Fibroblast of lung (primary cell): ENCODE results near the gene AGAP1. TPM values are rescaled to one million over a fixed set of nuclear protein-coding genes. Genes with fewer than 3 reads are reported as not detected.

ENCODE experiments used
- DNase-seq, 2 donors: peaks; one replicate each; pipeline versions ENCODE4 v3.0.0 to v3.0.0-alpha.2; 2010; ENCODE audit warnings: low read depth in 2 of 2
- H2AFZ ChIP-seq: 2 replicates; pipeline ENCODE4 v1.5.1; 2012; ENCODE audit warnings: low read length, control low read depth, inconsistent platforms
- H3K27ac ChIP-seq: 2 replicates; pipeline ENCODE4 v1.5.1; 2011; ENCODE audit warnings: low read length, control low read depth; ENCODE audit not compliant: insufficient read depth
- H3K27me3 ChIP-seq: 2 replicates; pipeline ENCODE4 v1.5.1; 2011; ENCODE audit warnings: mild to moderate bottlenecking, low read length; ENCODE audit not compliant: control insufficient read depth, insufficient read depth
- H3K36me3 ChIP-seq: 2 replicates; pipeline ENCODE4 v1.5.1; 2011; ENCODE audit warnings: low read length; ENCODE audit not compliant: control insufficient read depth, insufficient read depth
- H3K4me1 ChIP-seq: 2 replicates; pipeline ENCODE4 v1.5.1; 2011; ENCODE audit warnings: low read length; ENCODE audit not compliant: control insufficient read depth, insufficient read depth; ENCODE audit errors: extremely low read depth
- H3K4me2 ChIP-seq: 2 replicates; pipeline ENCODE4 v1.5.1; 2011; ENCODE audit warnings: low read length, control low read depth; ENCODE audit not compliant: insufficient read depth; ENCODE audit errors: extremely low read depth
- H3K4me3 ChIP-seq, 4 experiments: fragments of 200-600 bp in 1 of 4; sonication (generic) in 1 of 4; replicated peaks in 1 of 4; 2 replicates each; pipeline ENCODE4 v1.5.1; 2011 to 2016; ENCODE audit warnings: low read length in 4 of 4, low read depth in 3 of 4, mild to moderate bottlenecking in 3 of 4, control low read depth in 2 of 4, inconsistent platforms in 1 of 4, mixed read lengths in 1 of 4; ENCODE audit not compliant: insufficient read depth in 1 of 4; ENCODE audit errors: control extremely low read depth in 1 of 4
- H3K79me2 ChIP-seq: 2 replicates; pipeline ENCODE4 v1.5.1; 2012; ENCODE audit warnings: mild to moderate bottlenecking, low read length, inconsistent platforms; ENCODE audit not compliant: control insufficient read depth, insufficient read depth
- H3K9ac ChIP-seq: 2 replicates; pipeline ENCODE4 v1.5.1; 2011; ENCODE audit warnings: mild to moderate bottlenecking, low read length, control low read depth; ENCODE audit not compliant: insufficient read depth
- H3K9me3 ChIP-seq: 2 replicates; pipeline ENCODE4 v1.5.1; 2012; ENCODE audit warnings: low read depth, low read length; ENCODE audit not compliant: control insufficient read depth, insufficient read depth
- H4K20me1 ChIP-seq: 2 replicates; pipeline ENCODE4 v1.5.1; 2011; ENCODE audit warnings: low read length; ENCODE audit not compliant: control insufficient read depth, insufficient read depth; ENCODE audit errors: extremely low read depth
- CTCF ChIP-seq, 2 donors: IDR thresholded peaks in 1 of 2; conservative IDR thresholded peaks in 1 of 2; 1 replicate in 1 of 2; 2 replicates in 1 of 2; pipeline ENCODE4 v1.5.1; 2011 to 2012; ENCODE audit warnings: low read length in 2 of 2, control low read depth in 1 of 2, inconsistent platforms in 1 of 2, low read depth in 1 of 2, mild to moderate bottlenecking in 1 of 2
- EZH2 ChIP-seq: IDR thresholded peaks from 2 replicates; pipeline ENCODE4 v1.5.1; 2012; ENCODE audit warnings: low read length, control low read depth, mild to moderate bottlenecking; ENCODE audit errors: missing control alignments
- polyA plus RNA-seq, 2 donors: library from polyadenylated mRNA; depleted of rRNA in 1 of 2; stranded (reverse) in 1 of 2; unstranded in 1 of 2; fragments of >200 nt; gene quantifications; 2 replicates each; pipeline ENCODE4 v1.2.1, GENCODE V29; 2011 to 2012; ENCODE audit warnings: missing spikeins in 1 of 2
- total RNA-seq: library from RNA; depleted of rRNA; stranded (reverse); fragments of >200 nt; gene quantifications from 2 replicates; pipeline ENCODE4 v1.2.1, GENCODE V29; 2014

Gene AGAP1
- total and polyA plus RNA-seq, 2 donors (not counting 1 experiment from before 2014, with no cell fraction given), result 10.6 to 14.0 TPM

GRCh38 chr2:236015171-236015570 is 521.3 kb downstream of the AGAP1 start:
- TF ChIP-seq EZH2 (no peak), CTCF (conservative IDR thresholded peaks at IDR 0.05 in 1 of 2, IDR thresholded peaks at IDR 0.05 in 1 of 2; ENCODE audit: low read depth in 1 of 2, low read length in 2 of 2) (no peak)

GRCh38 chr2:236016496-236016895 is 522.7 kb downstream of the AGAP1 start:
- Histone ChIP-seq H3K4me3 (no peak overlapping the region), H3K36me3 (no peaks in the 10 kb centered on the region), H3K9ac (no peak overlapping the region), H3K4me2 (no peak overlapping the region), H3K9me3 (no peaks in the 10 kb centered on the region), H3K27me3 (no peaks in the 10 kb centered on the region), H3K4me1 (no peaks in the 10 kb centered on the region), H3K27ac (no peak overlapping the region), H4K20me1 (no peaks in the 10 kb centered on the region), H3K79me2 (no peaks in the 10 kb centered on the region), H2AFZ (no peak overlapping the region)
- TF ChIP-seq CTCF (conservative IDR thresholded peaks at IDR 0.05 in 1 of 2, IDR thresholded peaks at IDR 0.05 in 1 of 2; ENCODE audit: low read depth in 1 of 2, low read length in 2 of 2) (no peak), EZH2 (no peak)
- DNase-seq, result no peak

More at GRCh38 chr2:236015171-236015570, 521.3 kb downstream of the AGAP1 start:
- Histone ChIP-seq H3K4me2 (no peak overlapping the region), H3K9ac (no peak overlapping the region), H3K27me3 (no peaks in the 10 kb centered on the region), H3K79me2 (no peaks in the 10 kb centered on the region), H4K20me1 (no peaks in the 10 kb centered on the region), H3K9me3 (no peaks in the 10 kb centered on the region), H3K27ac (no peak overlapping the region), H3K4me1 (no peaks in the 10 kb centered on the region), H2AFZ (no peak overlapping the region), H3K4me3 (no peak overlapping the region), H3K36me3 (no peaks in the 10 kb centered on the region)
- DNase-seq, result no peak

- H3K79me2 ChIP-seq, result no peaks in the 10 kb centered on the region
- no peak overlapping the region for H3K27ac ChIP-seq
- no peaks in the 10 kb centered on the region for H3K4me1 ChIP-seq
- H3K9ac ChIP-seq, result no peak overlapping the region
- H3K4me3 ChIP-seq, result no peak overlapping the region
- H4K20me1 ChIP-seq, result no peaks in the 10 kb centered on the region
- no peaks in the 10 kb centered on the region for H3K27me3 ChIP-seq
- no peaks in the 10 kb centered on the region for H3K9me3 ChIP-seq
- DNase-seq, result no peak
- TF ChIP-seq CTCF (conservative IDR thresholded peaks at IDR 0.05 in 1 of 2, IDR thresholded peaks at IDR 0.05 in 1 of 2; ENCODE audit: low read depth in 1 of 2, low read length in 2 of 2), result no peak
- TF ChIP-seq EZH2, result no peak
- H2AFZ ChIP-seq, result no peak overlapping the region
- no peaks in the 10 kb centered on the region for H3K36me3 ChIP-seq
- H3K4me2 ChIP-seq, result no peak overlapping the region
Observed at GRCh38 chr2:236017446-236017845, 523.6 kb downstream of the AGAP1 start.
